Amygdala (tissue), 56 donors: ENCODE results near the gene SLC35E3.
"Not testable (repeated sequence)": the region's sequence is repeated elsewhere in the genome, so short reads cannot be mapped to it uniquely, and the experiment has no call there.

Source experiments
- DNase-seq, 56 donors: peaks; one replicate each; lab custom pipeline; 2025; lab: John Stamatoyannopoulos, UW

Gene SLC35E3

GRCh38 chr12:68793436-68793835, 47.5 kb downstream of the SLC35E3 start:
- DNase-seq: no peak

- DNase-seq: no peak
Measured at GRCh38 chr12:68793975-68794652, 48.1 kb downstream of the SLC35E3 start.

GRCh38 chr12:68794653-68795251, 48.8 kb downstream of the SLC35E3 start:
- no peak for DNase-seq

GRCh38 chr12:68796399-68796798, 50.4 kb downstream of the SLC35E3 start:
- no peak for DNase-seq

GRCh38 chr12:68798882-68799234, 52.9 kb downstream of the SLC35E3 start:
- no peak for DNase-seq

GRCh38 chr12:68800294-68800693, 54.3 kb downstream of the SLC35E3 start:
- DNase-seq: no peak

GRCh38 chr12:68801124-68801523, 55.1 kb downstream of the SLC35E3 start:
- DNase-seq: not testable (repeated sequence)

GRCh38 chr12:68802372-68802745, 56.4 kb downstream of the SLC35E3 start:
- DNase-seq: not testable (repeated sequence)

- not testable (repeated sequence) for DNase-seq
Measured at GRCh38 chr12:68802911-68803651, 57.1 kb downstream of the SLC35E3 start.

GRCh38 chr12:68803948-68804656, 58.1 kb downstream of the SLC35E3 start:
- no peak for DNase-seq

GRCh38 chr12:68804657-68805591, 58.9 kb downstream of the SLC35E3 start:
- peak in 1 of 56 donors; percentile 16 for DNase-seq

GRCh38 chr12:68805592-68806120, 59.7 kb downstream of the SLC35E3 start:
- DNase-seq: no peak

GRCh38 chr12:68806488-68807237, 60.7 kb downstream of the SLC35E3 start:
- no peak for DNase-seq

GRCh38 chr12:68807274-68807575, 61.2 kb downstream of the SLC35E3 start:
- peak in 5 of 56 donors; percentile 21 to 55 (median 30) for DNase-seq

- peak; percentile 38 to 93 (median 83) for DNase-seq
Measured at GRCh38 chr12:68807576-68808387, 61.8 kb downstream of the SLC35E3 start, which contains the start of gene MDM2. Gene MDM2 (plus strand): TSS chr12:68808177. CDS start chr12:68808478, 301 bp downstream.

- peak in 45 of 56 donors; percentile 12 to 73 (median 40) for DNase-seq
Measured at GRCh38 chr12:68808388-68809189, 62.6 kb downstream of the SLC35E3 start.
